MCF 10A (cell line): Measurements from ENCODE around the gene SUGCT. TPM values are rescaled to one million over a fixed set of nuclear protein-coding genes. Genes with fewer than 3 reads are reported as not detected.
A peak's percentile ranks its signal among the peaks of the same experiment; 100 is the strongest.

Source experiments
- BruUV-seq: library from RNA; stranded (reverse); fragments of 400-500 nt; replicated peaks from 2 replicates; lab custom pipeline; 2021; lab: Mats Ljungman, UMichigan
- CTCF ChIA-PET: fragments of 300-600 bp; sonication (Branson Sonifier 250); formaldehyde crosslinking; extraction: SDS; loops from one replicate; lab custom pipeline; 2021; ENCODE audit warnings: antibody characterized with exemption, inconsistent platforms; lab: Yijun Ruan, JAX
- POLR2A ChIA-PET: fragments of 300-600, 350-650 bp; sonication (Branson Sonifier 250); formaldehyde crosslinking; extraction: SDS; loops from one replicate; lab custom pipeline; 2020; ENCODE audit warnings: antibody characterized with exemption, inconsistent platforms; lab: Yijun Ruan, JAX
- DNase-seq: peaks from one replicate; pipeline ENCODE4 v3.0.0-alpha.2; 2018; ENCODE audit not compliant: unreplicated experiment
- H3K27ac Mint-ChIP-seq: one replicate; pipeline ENCODE4 v1.8.0; 2022; ENCODE audit warnings: mild to moderate bottlenecking, low read depth, mixed read lengths; ENCODE audit not compliant: unreplicated experiment
- H3K27me3 Mint-ChIP-seq: one replicate; pipeline ENCODE4 v1.8.0; 2022; ENCODE audit warnings: mixed read lengths; ENCODE audit not compliant: insufficient read depth, unreplicated experiment
- H3K36me3 Mint-ChIP-seq: one replicate; pipeline ENCODE4 v1.8.0; 2022; ENCODE audit warnings: mild to moderate bottlenecking, moderate library complexity, mixed read lengths; ENCODE audit not compliant: insufficient read depth, unreplicated experiment
- H3K4me1 Mint-ChIP-seq: one replicate; pipeline ENCODE4 v1.8.0; 2022; ENCODE audit warnings: mixed read lengths; ENCODE audit not compliant: insufficient read depth, unreplicated experiment
- H3K4me3 Mint-ChIP-seq: one replicate; pipeline ENCODE4 v1.8.0; 2022; ENCODE audit warnings: mild to moderate bottlenecking, moderate library complexity, mixed read lengths; ENCODE audit not compliant: unreplicated experiment
- H3K9me3 Mint-ChIP-seq: one replicate; pipeline ENCODE4 v1.8.0; 2022; ENCODE audit warnings: mixed read lengths; ENCODE audit not compliant: unreplicated experiment
- CTCF ChIP-seq: fragments of 200-600 bp; IDR thresholded peaks from one replicate; pipeline ENCODE4 v1.8.0; 2022; ENCODE audit warnings: antibody characterized with exemption, mild to moderate bottlenecking; ENCODE audit not compliant: unreplicated experiment
- intact Hi-C: fragments of 100-400 bp; cut with micrococcal nuclease; formaldehyde crosslinking; loops from 2 replicates; pipeline ENCODE4 v1.14.1; 2022
- total RNA-seq: library from RNA; stranded (reverse); gene quantifications from 2 replicates; pipeline ENCODE4 v1.2.3, GENCODE V29; 2022

SUGCT gene
- total RNA-seq, 1 experiment from 2014 or later: 25.4 TPM

GRCh38 chr7:40219917-40220316, 85.1 kb downstream of the SUGCT start:
- ChIA-PET POLR2A (interaction anchor here (0.9 to 1.1 kb wide), 2 partner anchors 8 to 85 kb away, joined by 3 to 4 read pairs; partner anchors contain the start of gene SUGCT), CTCF (interaction anchor here (0.6 kb wide), 1 partner anchor 17 kb away, joined by 3 read pairs; no protein-coding TSS in a partner anchor)
- Mint-ChIP-seq H3K9me3 (no peaks in the 10 kb centered on the region), H3K4me1 (peaks cover 26% of the 10 kb centered on the region), H3K27me3 (no peaks in the 10 kb centered on the region), H3K27ac (peak overlapping the region; percentile 70), H3K36me3 (no peaks in the 10 kb centered on the region), H3K4me3 (no peak overlapping the region)
- no peak for TF ChIP-seq CTCF
- peak; percentile 31 for DNase-seq
- intact Hi-C loops: no loop called here
- no TSS peak for BruUV-seq

GRCh38 chr7:40220421-40220911, 85.7 kb downstream of the SUGCT start:
- Mint-ChIP-seq H3K36me3 (no peaks in the 10 kb centered on the region), H3K4me1 (peaks cover 26% of the 10 kb centered on the region), H3K27ac (peak overlapping the region; percentile 70), H3K4me3 (no peak overlapping the region), H3K9me3 (no peaks in the 10 kb centered on the region), H3K27me3 (no peaks in the 10 kb centered on the region)
- BruUV-seq: no TSS peak
- ChIA-PET POLR2A (interaction anchor here (0.6 to 0.9 kb wide), 3 partner anchors 9 to 699 kb away, joined by 3 read pairs; no protein-coding TSS in a partner anchor), CTCF (interaction anchor here (1.3 to 1.4 kb wide), 2 partner anchors 12 to 1484 kb away, joined by 3 to 4 read pairs; no protein-coding TSS in a partner anchor)
- intact Hi-C loops: no loop called here
- peak; percentile 43 for DNase-seq
- no peak for TF ChIP-seq CTCF

- ChIA-PET CTCF (interaction anchor here (1.0 to 1.4 kb wide), 4 partner anchors 10 to 1483 kb away, joined by 3 to 5 read pairs (median 4); no protein-coding TSS in a partner anchor), POLR2A (interaction anchor here (0.6 to 0.7 kb wide), 2 partner anchors 43 to 505 kb away, joined by 3 read pairs; no protein-coding TSS in a partner anchor)
- Mint-ChIP-seq H3K4me3 (peak overlapping the region; percentile 0), H3K36me3 (no peaks in the 10 kb centered on the region), H3K9me3 (no peaks in the 10 kb centered on the region), H3K27me3 (no peaks in the 10 kb centered on the region), H3K4me1 (peaks cover 26% of the 10 kb centered on the region), H3K27ac (peak overlapping the region; percentile 75)
- no peak for TF ChIP-seq CTCF
- peak; percentile 69 for DNase-seq
- intact Hi-C loops: no loop called here
- BruUV-seq: no TSS peak
These were observed 87.0 kb downstream of the SUGCT start for GRCh38 chr7:40221836-40222235.

GRCh38 chr7:40223451-40224127, 88.8 kb downstream of the SUGCT start:
- Mint-ChIP-seq H3K36me3 (no peaks in the 10 kb centered on the region), H3K9me3 (no peaks in the 10 kb centered on the region), H3K27ac (peak overlapping the region; percentile 75), H3K27me3 (no peaks in the 10 kb centered on the region), H3K4me3 (no peak overlapping the region), H3K4me1 (peaks cover 26% of the 10 kb centered on the region)
- BruUV-seq: no TSS peak
- DNase-seq: no peak
- CTCF ChIA-PET: interaction anchor here (0.9 kb wide), 1 partner anchor 9 kb away, joined by 6 read pairs; no protein-coding TSS in a partner anchor
- intact Hi-C loops: no loop called here
- POLR2A ChIA-PET: no interaction called here
- TF ChIP-seq CTCF: no peak
